Epithelial cell of esophagus (primary cell): ENCODE data around the gene DHRS3.

Experiments used
- DNase-seq: peaks from one replicate; pipeline ENCODE4 v3.0.0; 2010; ENCODE audit warnings: low read depth
- H3K4me3 ChIP-seq: 2 replicates; pipeline ENCODE4 v1.5.1; 2011; ENCODE audit warnings: mild to moderate bottlenecking, low read length, control low read depth
- CTCF ChIP-seq: IDR thresholded peaks from 2 replicates; pipeline ENCODE4 v1.5.1; 2011; ENCODE audit warnings: low read depth, mild to moderate bottlenecking, low read length, control low read depth, inconsistent platforms; ENCODE audit not compliant: insufficient read depth; ENCODE audit errors: missing control alignments

Gene DHRS3

DNA sequence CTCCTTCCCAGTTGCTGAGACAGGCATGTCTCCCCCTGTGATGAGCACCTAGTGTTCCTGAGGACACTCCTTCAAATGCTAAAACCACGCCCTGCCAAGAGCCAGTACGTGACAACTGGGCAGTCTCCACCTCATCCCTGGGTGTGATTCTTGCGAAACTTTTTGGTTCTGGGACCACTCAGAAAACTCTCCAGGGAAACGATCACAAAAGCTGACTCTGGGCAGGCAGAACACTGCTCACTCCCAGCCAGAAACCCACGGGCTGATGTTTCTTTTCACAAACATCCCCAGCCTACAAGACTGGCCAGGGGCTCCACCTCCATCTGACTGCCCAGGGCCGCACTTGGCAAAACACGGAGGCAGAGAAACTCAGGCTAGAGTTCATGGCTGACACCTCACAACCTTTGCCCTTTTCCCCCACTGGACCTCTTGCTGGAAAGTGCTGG, 24.4 kb downstream of the DHRS3 start:
- TF ChIP-seq CTCF: no peak
- H3K4me3 ChIP-seq: no peak overlapping the region
- peak; percentile 50 for DNase-seq

- TF ChIP-seq CTCF: no peak
- no peak overlapping the region for H3K4me3 ChIP-seq
- DNase-seq: no peak
Observed at GRCh38 chr1:12592496-12592895, 25.5 kb downstream of the DHRS3 start.

DNA sequence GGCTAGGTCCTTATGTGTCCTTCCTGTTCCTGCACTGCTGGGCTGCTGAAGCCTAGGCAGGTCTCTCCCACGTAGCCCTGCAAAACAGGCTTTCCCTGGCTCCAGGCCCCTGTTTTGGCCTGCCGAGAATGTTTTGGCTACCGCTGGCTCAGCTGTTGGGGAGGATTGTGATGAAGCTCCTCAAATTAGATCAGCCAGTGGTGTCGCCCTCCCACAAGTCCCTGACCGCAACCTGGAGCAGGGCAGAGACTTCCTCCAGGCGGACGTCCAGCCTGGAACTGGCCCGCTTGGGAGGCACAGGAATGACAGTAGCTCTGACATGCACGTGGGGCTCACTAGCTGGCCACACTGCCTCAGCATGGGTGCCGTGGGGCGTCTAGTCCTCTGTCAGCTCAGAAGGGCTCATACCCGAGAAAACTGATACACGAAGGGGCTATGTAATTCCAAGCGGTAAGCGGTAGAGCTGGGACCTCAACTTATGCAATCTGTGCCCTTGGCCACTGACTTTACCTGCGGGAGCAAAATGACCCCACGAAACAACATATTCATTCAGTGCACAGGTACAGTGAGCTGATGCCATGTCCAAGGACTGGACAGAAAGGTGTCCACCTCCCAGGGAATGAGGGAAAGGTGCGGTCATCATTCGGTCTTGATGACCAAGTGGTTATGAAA, 26.6 kb downstream of the DHRS3 start:
- H3K4me3 ChIP-seq: no peak overlapping the region
- DNase-seq: no peak
- no peak for TF ChIP-seq CTCF

DNA sequence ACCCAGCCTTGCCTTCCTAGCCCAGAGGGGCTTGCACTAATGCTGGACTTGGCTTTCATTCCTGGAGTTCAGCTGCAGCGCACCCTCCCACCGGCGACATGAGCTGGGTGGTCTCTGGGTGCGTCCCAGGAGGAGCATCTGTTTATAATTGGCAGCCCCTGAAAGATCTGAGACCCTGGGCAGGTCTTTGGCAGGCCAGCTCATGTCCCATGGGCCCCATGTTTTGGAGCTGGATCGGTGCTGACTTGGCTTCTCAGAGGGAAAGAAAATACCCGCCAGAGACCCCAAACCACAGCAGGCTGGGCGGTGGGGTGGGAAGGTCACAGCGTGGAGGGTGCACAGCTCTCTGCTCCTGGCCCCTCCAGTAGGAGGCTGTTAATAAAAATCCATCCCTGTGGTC, 29.3 kb downstream of the DHRS3 start:
- TF ChIP-seq CTCF: no peak
- no peak for DNase-seq
- no peak overlapping the region for H3K4me3 ChIP-seq

DNA sequence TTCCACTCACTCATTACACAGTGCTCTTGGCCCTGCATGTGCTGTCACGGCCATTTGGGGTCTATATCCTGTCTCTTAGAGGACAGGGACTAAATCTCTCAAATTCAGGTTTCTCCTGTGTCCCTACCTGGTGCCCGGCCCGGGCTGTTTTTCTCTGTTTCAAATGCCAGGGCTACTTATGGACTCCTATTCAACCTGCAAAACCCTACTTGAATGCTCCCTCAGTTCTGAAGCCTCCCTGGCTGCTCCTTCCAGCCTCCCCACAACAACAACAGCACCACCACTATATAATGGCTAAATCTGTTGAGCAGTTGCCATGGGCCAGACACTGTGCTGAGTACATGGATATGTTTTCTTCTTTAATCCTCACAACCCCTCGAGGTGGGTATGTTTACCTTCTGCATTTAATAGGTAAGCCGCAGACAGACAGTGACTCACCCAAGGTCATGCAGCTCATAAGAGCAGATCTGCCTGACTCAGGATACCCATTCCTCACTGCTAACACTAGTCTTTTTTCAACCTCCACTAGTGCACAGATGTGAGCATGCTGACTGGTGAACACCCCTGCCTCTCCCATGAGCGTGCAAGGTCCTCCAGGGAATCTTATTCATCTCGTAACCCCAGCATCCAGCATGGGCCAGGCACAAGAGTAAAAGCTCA, 29.9 kb downstream of the DHRS3 start:
- TF ChIP-seq CTCF: no peak
- no peak overlapping the region for H3K4me3 ChIP-seq
- peak; percentile 76 for DNase-seq

DNA sequence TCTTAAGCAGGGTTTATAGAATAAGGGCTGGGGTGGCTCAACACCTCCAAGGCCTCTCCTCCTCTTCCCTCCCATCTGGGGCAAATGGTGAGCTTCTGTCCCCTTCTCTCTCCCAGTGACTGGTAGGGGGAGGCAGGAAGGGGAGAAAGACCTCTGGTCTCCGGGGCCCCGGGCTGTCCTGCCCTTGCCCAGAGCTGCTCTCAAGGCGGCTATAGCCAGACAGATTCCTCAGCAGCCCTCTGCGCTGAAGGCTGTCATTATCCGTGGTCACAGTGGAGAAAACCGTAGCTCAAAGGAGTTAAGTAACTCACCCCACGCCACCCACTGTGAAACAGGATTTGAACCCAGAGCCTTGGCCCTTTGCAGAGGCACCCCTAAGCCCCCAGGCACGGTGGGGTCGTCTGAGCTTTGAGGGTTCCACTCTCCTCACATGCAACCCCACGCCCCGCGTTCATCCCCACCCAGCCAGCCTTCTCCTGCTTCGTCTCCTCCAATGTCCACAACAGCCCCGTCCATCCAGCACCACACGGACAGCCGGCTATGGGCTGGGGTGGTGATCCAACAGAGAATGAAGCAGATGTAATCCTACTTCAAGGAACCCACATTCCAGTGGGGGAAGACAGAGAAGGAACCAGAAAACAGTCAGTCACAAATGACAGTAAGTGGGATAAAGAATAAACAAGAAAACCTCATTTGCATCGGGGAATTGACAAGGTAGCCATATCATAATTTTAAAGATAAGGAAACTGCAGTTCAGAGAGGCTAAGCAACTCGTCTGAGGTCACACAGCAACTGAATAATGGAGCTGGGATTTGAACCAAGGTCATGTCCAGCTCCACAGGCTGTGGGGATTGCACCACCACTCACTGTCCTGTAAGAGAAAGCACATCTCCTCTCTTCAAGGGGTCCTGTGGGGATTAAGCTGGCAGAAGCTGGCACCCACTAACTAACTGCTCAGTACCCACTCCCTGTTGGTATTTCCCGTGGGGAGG, 31.8 kb downstream of the DHRS3 start:
- DNase-seq: no peak
- no peak for TF ChIP-seq CTCF
- no peak overlapping the region for H3K4me3 ChIP-seq
